Hippocampal formation (tissue), 2 donors: ENCODE data around the gene MRPS12.
"Not testable (repeated sequence)": the region's sequence is repeated elsewhere in the genome, so short reads cannot be mapped to it uniquely, and the experiment has no call there.

Source experiments
- DNase-seq, 2 donors: peaks; one replicate each; lab custom pipeline; 2025; lab: John Stamatoyannopoulos, UW

Gene MRPS12

GRCh38 chr19:38939957-38940356 is 9.2 kb downstream of the MRPS12 start:
- DNase-seq = no peak

GRCh38 chr19:38941466-38941865 is 10.7 kb downstream of the MRPS12 start:
- DNase-seq = not testable (repeated sequence)

- no peak for DNase-seq
Measured at GRCh38 chr19:38941979-38942378, 11.2 kb downstream of the MRPS12 start.

- DNase-seq = no peak
Measured at GRCh38 chr19:38942471-38943181, 11.9 kb downstream of the MRPS12 start.

- DNase-seq = no peak
Measured at GRCh38 chr19:38944981-38945506, 14.3 kb downstream of the MRPS12 start.

GRCh38 chr19:38945562-38946228 is 15.0 kb downstream of the MRPS12 start:
- no peak for DNase-seq

GRCh38 chr19:38946229-38947010 is 15.7 kb downstream of the MRPS12 start:
- DNase-seq = no peak

- peak; percentile 78 to 80 for DNase-seq
Measured at GRCh38 chr19:38949580-38950367, 19.0 kb downstream of the MRPS12 start.

- DNase-seq = no peak
Measured at GRCh38 chr19:38951187-38951586, 20.4 kb downstream of the MRPS12 start.

- DNase-seq = no peak
Measured at GRCh38 chr19:38952395-38953165, 21.8 kb downstream of the MRPS12 start.

- DNase-seq = no peak
Measured at GRCh38 chr19:38953677-38954076, 22.9 kb downstream of the MRPS12 start.

GRCh38 chr19:38956264-38956663 is 25.5 kb downstream of the MRPS12 start:
- DNase-seq = no peak

- no peak for DNase-seq
Measured at GRCh38 chr19:38958301-38958700, 27.6 kb downstream of the MRPS12 start.

GRCh38 chr19:38959618-38960017 is 28.9 kb downstream of the MRPS12 start:
- DNase-seq = no peak

GRCh38 chr19:38964738-38965137 is 34.0 kb downstream of the MRPS12 start:
- no peak for DNase-seq

- DNase-seq = not testable (repeated sequence)
Measured at GRCh38 chr19:38966149-38966548, 35.4 kb downstream of the MRPS12 start.

GRCh38 chr19:38970664-38971532 is 40.2 kb downstream of the MRPS12 start:
- DNase-seq = peak in 1 of 2 donors; percentile 9

GRCh38 chr19:38971672-38972071 is 40.9 kb downstream of the MRPS12 start:
- no peak for DNase-seq

- no peak for DNase-seq
Measured at GRCh38 chr19:38974624-38975213, 44.0 kb downstream of the MRPS12 start.
